Panc1 (cell line): ENCODE data around the gene USP12.

Experiments used
- POLR2AphosphoS5 ChIP-seq: IDR thresholded peaks from 2 replicates; pipeline ENCODE4 v1.6.1; 2012; ENCODE audit warnings: mild to moderate bottlenecking, low read depth, low read length, moderate library complexity
- TCF7L2 ChIP-seq: IDR thresholded peaks from 2 replicates; pipeline ENCODE4 v1.6.1; 2011; ENCODE audit warnings: mild to moderate bottlenecking, low read depth, low read length, inconsistent platforms
- TF ChIP-seq, protein P1 (sequence below): fragments of 450-650 bp; IDR thresholded peaks from 2 replicates; pipeline ENCODE4 v1.5.1; 2017; ENCODE audit warnings: mild to moderate bottlenecking
- TF ChIP-seq, protein P2 (sequence below), 2 experiments: IDR thresholded peaks; 2 replicates each; pipeline ENCODE4 v1.6.1; 2011 to 2012; ENCODE audit warnings: low read depth in 2 of 2, control low read depth in 1 of 2, low read length in 1 of 2, mild to moderate bottlenecking in 1 of 2, moderate library complexity in 1 of 2; ENCODE audit not compliant: insufficient read depth in 1 of 2

DNA sequence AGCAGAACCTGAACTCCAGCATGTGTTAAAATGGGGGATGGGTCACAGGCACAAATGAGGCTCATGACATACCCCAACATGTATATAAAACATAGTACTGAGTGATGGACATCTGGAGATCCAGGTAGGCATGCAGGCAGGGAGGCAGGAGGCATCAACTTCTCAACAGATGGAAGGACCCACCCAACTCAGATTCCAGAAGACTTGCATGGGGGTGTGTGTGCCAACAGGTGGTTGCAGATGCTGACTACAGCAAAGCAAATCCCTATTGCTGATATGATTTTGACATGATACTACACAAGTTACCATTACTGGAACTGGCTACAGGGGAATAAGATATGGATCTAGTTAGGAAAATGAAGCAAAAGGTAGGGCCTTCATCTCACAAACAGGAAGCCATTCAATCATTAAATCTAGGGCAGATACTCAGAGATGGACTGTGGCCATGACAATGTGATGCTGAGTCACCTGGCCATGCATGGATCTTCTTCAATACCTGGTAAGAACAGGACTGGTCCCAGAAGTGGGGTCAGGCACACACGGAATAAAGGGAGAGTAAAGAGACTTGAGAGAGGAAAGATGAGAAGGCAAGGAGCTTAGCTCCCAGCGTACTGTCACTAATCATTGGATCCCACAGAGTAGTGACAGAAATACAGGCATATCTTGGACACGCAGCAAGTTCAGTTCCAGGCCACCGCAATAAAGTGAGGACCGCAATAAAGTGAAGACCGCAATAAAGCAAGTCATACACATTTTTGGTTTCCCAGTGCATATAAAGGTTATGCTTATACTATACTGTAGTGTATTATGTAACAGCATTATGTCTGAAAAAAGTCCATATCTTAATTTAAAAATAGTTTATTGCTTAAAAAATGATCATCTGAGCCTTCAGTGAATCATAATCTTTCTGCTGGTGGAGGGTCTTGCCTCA lies 91.3 kb downstream of the USP12 start:
- TF ChIP-seq, protein P1, sequence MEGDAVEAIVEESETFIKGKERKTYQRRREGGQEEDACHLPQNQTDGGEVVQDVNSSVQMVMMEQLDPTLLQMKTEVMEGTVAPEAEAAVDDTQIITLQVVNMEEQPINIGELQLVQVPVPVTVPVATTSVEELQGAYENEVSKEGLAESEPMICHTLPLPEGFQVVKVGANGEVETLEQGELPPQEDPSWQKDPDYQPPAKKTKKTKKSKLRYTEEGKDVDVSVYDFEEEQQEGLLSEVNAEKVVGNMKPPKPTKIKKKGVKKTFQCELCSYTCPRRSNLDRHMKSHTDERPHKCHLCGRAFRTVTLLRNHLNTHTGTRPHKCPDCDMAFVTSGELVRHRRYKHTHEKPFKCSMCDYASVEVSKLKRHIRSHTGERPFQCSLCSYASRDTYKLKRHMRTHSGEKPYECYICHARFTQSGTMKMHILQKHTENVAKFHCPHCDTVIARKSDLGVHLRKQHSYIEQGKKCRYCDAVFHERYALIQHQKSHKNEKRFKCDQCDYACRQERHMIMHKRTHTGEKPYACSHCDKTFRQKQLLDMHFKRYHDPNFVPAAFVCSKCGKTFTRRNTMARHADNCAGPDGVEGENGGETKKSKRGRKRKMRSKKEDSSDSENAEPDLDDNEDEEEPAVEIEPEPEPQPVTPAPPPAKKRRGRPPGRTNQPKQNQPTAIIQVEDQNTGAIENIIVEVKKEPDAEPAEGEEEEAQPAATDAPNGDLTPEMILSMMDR, result no peak
- TF ChIP-seq, protein P2, sequence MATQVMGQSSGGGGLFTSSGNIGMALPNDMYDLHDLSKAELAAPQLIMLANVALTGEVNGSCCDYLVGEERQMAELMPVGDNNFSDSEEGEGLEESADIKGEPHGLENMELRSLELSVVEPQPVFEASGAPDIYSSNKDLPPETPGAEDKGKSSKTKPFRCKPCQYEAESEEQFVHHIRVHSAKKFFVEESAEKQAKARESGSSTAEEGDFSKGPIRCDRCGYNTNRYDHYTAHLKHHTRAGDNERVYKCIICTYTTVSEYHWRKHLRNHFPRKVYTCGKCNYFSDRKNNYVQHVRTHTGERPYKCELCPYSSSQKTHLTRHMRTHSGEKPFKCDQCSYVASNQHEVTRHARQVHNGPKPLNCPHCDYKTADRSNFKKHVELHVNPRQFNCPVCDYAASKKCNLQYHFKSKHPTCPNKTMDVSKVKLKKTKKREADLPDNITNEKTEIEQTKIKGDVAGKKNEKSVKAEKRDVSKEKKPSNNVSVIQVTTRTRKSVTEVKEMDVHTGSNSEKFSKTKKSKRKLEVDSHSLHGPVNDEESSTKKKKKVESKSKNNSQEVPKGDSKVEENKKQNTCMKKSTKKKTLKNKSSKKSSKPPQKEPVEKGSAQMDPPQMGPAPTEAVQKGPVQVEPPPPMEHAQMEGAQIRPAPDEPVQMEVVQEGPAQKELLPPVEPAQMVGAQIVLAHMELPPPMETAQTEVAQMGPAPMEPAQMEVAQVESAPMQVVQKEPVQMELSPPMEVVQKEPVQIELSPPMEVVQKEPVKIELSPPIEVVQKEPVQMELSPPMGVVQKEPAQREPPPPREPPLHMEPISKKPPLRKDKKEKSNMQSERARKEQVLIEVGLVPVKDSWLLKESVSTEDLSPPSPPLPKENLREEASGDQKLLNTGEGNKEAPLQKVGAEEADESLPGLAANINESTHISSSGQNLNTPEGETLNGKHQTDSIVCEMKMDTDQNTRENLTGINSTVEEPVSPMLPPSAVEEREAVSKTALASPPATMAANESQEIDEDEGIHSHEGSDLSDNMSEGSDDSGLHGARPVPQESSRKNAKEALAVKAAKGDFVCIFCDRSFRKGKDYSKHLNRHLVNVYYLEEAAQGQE (IDR thresholded peaks at IDR 0.05; ENCODE audit: insufficient read depth in 1 of 2, low read depth in 2 of 2, low read length in 1 of 2), result no peak
- no peak for TF ChIP-seq POLR2AphosphoS5
- no peak for TF ChIP-seq TCF7L2
